ENCODE measurements around the gene MDGA2. TPM values are rescaled to one million over a fixed set of nuclear protein-coding genes. Genes with fewer than 3 reads are reported as not detected.

MDGA2 gene
- total RNA-seq, 1 donor from 2014 or later = not detected

DNA sequence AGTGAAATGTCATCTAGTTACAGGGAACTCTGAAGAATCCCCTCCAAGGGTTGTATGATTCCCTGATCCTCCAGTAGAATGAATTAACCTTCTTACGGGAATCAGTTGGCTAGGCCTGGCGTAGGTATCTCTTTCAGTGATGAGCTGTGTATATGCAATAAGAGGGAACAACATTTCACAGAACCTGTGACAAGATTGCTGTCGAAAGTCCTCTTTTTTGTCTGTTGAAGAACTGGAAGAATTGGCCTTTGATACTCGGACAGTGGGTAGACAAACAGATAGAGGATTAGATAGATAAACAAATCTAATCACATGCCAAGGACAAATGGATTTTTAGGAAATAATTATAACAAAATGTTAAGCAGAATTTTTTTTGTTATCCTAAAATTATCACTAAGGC, 184.6 kb downstream of the MDGA2 start:
- no peak for DNase-seq (ENCODE audit: low read depth in 2 of 2)

DNA sequence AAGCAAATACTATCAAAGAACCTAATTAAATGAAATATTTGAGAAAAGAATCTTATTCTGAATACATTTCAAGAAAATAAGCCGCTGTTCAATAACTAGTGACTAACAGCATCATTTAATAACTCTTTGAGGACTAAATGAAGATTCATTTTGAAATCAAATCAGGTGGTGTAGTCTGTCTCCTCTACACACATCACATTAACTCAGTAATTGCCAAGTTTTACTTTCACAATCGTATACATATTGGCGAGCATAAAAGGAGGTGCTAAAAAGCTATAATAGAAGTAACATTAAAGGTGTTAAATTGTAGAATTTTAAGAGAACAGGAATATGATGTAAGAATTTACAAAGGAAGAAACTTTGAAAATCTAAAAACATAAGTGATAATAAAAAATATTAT, 185.1 kb downstream of the MDGA2 start:
- no peak for DNase-seq (ENCODE audit: low read depth in 2 of 2)

DNA sequence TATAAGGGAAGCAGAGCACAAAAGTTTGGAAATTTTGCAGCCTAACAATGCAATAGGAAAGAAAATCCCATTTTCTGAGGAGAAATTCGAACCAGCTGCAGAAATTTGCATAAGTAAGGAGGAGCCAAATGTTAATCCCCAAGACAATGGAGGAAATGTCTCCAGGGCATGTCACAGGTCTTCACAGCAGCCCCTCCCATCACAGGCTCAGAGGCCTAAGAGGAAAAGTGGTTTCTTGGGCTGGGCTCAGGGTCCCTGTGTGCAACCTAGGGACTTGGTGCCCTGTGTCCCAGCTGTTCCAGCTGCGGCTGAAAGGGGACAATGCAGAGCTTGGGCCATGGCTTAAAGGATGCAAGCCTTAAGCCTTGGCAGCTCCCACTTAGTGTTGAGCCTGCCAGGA, 190.0 kb downstream of the MDGA2 start:
- no peak for DNase-seq (ENCODE audit: low read depth in 2 of 2)

DNA sequence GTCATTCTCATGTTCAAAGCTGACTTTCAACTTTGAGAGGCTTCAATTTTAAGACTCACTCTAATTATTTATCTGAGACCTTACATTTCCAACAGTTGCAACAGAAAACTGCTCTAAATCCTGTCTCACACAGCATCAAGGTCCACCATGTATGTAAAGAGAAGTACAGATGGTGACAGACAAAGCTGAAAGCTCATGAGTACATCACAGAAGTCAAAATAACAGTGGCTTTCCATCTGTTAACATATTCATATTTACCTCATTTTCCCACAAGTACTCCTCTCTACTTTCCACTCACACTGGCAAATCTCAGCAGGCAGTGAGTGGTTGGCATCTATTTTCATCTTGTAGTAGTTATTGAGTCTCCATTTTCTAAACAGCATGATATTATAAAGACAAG, 192.0 kb downstream of the MDGA2 start:
- DNase-seq (ENCODE audit: low read depth in 2 of 2) = no peak

DNA sequence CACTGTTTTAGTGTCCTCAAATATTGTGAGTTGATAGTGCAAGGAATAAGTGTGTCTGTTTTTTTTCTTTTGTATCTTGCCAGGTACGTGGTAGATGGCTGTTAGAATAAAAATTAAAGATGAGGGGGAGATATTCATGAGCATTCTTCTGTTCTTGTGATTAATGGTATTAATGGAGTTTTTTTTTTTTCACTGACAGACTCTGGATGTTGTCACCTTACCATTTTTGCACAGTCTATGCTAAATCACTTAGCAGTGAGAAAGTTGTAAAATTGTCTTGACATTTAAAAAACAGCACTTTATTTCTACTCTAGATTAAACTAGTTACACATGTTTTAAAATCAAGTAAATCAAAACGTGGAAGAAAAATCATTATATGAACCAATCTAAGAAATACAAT, 204.3 kb downstream of the MDGA2 start:
- DNase-seq (ENCODE audit: low read depth in 2 of 2) = no peak

DNA sequence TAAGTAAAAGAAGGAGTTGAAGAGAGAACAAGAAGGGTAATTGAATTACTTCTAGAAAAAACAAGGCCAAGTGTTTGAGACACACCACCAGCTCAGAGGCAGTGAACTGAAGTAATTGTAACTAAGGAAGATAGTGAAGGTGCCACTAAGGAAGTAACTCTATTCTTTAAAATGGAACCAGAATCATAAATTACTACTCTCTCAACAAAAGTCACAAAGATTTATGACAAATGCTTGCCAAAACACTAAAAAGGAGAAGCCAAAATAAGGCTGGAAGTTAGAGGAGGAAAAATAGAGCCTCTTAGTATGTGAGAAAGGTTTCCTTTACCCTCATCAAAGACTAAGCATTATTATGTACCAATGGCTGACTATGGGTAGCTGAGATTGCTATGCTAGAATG, 208.5 kb downstream of the MDGA2 start:
- DNase-seq (ENCODE audit: low read depth in 2 of 2) = no peak

DNA sequence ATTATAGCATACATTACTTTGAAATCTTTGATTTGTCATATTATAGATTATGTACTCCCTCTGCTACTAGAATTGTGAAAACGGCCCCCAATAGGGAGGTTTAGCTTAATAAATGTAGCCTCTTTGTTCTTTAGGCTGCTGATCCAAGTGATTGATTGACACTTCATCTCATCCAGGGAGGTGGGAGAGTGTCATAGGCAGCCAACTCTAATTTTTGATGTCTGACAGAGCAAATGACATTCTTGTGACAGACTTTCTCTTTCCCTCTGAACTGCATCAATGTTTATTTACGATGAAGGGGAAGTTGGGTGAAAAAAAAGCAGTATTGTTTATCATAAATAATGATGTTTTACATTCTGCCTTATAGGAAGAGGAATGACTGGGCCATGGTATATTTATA, 221.4 kb downstream of the MDGA2 start:
- no peak for DNase-seq (ENCODE audit: low read depth in 2 of 2)

DNA sequence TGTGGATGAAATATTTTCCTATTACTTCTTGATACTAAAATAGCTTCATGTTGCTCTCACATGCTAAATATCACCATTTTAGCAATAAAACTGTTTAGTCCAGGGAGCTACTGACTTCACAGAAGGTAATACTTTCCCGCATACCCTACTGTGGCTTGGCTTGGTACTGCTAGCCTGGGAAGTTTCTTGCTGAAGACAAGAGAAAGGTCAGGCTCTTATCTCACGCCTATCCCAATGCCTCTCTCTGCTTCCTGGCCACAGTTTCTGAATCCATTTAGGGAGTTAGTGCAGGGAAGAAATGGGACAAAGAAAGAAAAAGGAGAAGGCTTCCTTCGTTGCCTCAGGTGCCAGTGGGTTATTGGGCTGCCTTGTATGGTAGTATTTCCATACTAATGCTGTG, 228.3 kb downstream of the MDGA2 start:
- no peak for DNase-seq (ENCODE audit: low read depth in 2 of 2)

DNA sequence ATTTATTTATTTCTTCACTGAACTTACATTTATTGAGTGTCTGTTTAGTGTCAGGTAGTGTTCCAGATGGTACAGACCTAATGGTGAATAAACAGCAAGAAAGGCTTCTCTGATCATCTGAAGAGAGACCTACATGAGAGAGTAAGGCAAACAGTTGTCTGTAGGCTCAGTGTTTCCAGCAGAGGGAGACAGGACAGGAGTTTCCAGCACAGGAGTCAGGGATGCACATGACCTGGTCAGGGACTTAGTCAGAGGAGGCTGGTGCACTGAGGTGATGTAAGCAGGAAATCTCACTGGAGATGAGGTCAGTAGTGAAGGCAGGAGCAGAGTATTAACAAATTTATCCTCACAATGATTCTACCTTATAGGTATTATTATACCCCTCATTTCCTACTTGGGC, 233.2 kb downstream of the MDGA2 start:
- no peak for DNase-seq (ENCODE audit: low read depth in 2 of 2)

DNA sequence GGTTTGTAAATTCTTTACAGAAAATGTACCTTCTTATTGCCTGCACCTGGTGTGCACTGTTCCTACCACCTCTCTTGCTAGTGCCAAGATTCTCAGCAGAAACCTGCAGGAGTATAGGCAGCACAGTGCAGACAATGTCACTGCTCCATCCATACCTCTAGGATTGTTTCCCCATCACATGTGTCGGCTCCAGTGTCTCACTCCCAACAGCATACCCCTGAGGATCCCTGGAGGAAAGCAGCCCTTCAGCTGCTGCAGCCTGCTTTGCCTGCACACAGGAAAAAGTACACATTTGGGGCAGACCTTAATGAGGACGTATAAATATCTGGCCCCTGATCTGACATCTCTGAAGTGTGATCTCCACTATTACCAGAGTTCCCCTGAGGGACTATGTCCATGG, 235.5 kb downstream of the MDGA2 start:
- DNase-seq (ENCODE audit: low read depth in 2 of 2) = no peak

DNA sequence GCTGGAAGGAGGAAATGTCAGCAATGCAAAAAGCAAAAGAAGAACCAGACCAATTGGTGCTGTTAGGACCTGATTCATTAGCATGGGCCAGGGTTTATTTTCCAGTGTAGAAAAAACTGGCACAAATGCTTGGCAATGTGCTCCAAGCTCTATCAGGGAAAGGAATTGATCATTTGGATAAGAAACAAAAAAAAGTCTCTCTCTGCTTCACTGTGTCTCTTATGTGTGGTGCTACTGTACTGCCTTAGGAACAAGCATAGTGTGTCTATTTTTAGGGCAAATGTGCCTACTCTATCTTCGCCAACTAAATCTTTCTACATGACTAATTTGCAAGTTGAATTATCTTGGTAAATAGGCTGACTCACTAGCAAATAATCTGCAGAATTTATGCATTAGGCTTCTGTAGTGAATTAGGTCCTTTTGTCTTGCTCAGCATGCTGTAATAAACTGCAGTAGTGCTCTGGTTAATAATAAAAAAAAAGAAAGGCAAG, 236.7 kb downstream of the MDGA2 start:
- DNase-seq (ENCODE audit: low read depth in 2 of 2) = no peak

DNA sequence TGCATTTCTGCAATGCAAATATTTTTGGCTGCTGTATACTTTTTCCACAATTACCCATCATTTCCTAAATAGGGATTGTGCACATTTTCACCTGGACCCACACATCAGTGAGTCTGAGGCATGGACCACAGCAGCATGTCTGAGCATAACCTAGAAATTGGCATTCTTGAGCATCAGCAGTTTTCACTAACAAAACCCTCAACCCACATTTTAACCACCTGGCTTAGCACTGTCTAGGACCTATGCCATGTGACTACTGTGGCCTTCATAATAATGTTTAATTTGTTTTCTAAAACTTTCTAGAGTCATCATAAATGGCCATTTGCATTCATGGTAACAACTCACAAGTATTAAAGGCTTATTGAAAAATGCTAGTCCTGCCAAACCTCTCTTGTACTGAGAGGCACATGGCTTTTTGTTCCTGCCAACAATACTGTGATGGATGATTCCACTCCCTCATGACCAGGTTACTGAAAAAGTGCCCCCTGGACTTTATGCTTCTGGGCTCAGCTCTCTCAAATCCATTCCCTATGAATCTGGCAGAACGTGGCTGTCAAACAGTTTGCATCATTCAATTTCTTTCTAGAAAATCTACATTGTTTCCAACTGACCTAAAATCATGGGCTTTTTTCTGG, 240.0 kb downstream of the MDGA2 start:
- no peak for DNase-seq (ENCODE audit: low read depth in 2 of 2)

DNA sequence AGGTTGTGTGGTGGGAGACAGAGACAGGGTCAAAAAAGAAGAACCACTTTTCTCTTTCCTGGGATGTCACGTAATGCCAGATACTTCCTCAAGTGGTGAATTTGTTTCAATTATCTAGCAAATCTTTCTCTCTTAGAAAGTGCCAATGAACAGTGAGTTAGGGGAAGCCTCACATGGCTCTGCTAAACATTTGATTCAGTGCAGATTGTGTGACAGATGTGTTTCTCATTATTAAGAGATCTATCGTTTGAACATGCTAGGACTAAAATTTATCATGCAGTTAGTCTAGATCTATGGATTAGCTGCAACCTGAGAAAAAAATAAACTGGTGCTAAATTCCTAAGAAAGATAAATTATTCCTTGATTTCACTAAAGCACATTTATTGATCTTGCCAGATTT, 247.8 kb downstream of the MDGA2 start:
- DNase-seq (ENCODE audit: low read depth in 2 of 2) = no peak

DNA sequence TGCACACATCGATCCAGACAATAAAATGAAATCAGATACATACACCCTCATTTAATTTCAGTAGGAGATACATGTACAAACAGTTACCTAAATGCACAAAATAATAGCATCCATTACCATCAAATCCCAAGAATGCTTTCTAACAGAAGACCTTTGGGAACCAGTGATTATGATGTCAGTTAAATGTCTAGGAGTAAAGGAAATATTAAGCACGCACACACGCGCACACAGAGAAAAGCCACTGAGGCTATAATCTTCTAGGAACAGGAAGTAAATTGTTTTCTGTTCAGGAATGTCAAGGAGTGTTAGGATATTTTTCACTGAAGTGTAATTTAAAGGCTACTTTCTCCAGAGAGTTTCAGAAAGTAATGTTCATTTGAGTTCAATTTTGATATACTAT, 250.1 kb downstream of the MDGA2 start:
- DNase-seq (ENCODE audit: low read depth in 2 of 2) = no peak

DNA sequence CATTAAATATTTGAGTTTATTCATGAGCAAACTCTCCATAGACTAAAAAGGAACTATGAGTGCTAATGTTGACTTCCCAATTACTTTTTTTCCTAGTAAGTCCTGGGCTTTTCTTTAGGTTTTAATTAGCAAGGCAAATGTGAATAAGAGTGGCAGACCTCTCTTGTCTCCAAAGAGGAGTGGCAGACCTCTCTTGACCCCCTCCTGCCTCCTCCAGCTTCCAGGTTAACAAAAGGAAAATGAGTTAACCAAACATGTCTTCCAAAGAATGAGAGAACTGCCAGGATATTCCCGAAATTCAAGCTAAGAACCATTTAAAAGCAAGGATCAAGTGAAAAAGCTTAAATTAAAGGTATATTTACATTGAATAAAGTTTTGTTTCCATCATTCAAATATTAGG, 253.2 kb downstream of the MDGA2 start:
- no peak for DNase-seq (ENCODE audit: low read depth in 2 of 2)

DNA sequence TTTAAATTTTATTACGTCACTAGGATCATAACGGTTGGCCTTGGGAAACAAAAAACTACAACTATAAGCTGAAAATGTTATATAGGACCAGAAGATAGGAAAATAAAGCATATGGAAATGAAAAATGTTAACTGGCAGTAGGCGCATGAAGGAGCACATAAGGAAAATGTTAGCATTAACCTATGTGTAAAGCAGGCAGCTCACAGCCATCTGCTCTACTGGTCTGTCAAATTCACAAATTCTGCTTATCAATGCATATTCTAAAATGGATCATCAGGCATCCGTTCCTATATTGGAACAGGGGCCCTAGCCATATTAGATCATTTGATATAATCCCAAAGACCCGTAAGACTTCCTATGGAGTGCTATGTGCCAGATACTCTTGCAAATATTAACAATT, 263.9 kb downstream of the MDGA2 start:
- no peak for DNase-seq (ENCODE audit: low read depth in 2 of 2)

DNA sequence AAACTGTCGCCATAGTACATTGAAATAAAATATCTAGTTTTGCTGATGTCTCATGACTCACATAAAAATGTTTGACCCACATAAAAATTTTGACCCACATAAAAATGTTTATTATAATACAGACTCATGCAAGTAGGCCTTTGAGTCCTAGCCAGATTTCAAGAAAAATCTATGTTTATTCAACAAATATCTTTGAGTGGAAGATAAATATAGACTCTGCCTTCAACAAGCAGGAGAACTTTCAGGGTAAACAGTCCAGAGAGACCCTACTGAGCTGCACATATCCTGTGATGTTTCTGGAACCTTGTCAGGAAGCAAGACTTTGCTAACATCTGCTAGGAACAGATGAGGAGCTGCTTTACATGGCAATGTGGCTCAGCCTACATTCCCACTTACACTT, 283.1 kb downstream of the MDGA2 start:
- no peak for DNase-seq (ENCODE audit: low read depth in 2 of 2)

DNA sequence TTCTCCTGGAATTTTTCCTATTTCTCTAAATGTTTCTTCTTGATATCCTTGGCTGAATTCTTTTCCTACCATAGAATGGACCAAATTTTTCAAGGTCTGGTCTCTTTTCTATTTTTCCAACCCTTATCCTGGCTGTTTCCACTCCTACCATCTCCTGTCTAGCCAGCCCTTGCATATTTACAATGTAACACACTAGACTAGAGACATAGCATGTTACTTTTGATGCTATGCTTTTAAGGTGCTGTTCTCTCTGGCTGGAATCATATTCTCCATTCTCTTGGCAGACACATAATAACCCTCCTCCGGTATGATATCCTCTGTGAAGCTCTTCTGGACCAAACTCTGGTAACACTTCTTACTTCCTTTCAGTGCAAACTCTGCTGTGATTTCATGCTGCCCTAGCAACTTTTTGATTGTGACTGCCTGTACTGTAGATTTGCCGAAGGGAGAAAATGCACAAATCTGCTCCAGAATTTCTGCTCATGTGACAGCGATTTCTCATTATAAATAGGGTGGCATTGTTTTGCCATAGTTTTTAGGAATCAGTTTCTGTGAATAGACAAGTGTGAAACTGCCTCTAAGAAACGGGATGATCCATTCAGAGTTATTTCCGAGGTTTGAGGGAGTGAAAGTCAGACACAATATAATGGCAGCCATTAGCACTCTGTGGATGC, 284.4 kb downstream of the MDGA2 start:
- no peak for DNase-seq (ENCODE audit: low read depth in 2 of 2)

DNA sequence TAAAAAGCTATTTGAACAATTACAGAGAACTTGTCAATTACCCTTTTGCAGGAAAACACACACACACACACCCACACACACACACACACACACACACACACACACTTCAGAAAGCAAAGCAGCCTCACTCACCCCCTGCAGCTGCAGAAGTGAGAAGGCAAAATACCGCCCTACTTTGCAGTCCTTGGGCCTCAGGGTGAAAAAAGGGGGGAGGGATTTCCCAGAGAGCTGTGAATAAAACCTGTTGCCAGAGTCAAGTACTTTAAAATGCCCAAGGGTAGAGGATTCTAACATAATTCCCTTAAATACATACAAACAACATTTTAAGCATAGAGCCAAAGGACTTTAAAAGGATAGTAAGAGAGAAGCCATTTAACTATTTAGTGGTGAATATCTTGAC, 285.9 kb downstream of the MDGA2 start:
- DNase-seq (ENCODE audit: low read depth in 2 of 2) = no peak

DNA sequence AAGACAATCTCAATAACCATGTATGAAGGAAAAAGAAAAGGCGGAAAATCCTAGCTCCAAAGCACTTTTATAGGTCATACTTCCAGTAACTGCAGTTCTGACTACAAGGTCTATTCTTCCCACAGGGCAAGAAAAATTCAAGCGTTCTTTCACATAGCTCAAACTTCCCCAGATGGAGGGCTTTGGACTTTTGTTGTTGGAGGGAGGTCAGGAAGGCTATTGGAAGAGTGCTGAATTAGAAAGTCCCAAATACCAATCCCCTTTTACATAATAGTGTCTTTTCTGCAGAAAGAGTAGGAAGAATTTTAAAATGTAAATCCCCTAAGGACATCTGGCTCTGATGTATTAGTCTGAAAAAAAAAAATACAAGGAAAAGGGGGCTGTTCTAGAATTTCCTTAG, 309.4 kb downstream of the MDGA2 start:
- no peak for DNase-seq (ENCODE audit: low read depth in 2 of 2)

DNA sequence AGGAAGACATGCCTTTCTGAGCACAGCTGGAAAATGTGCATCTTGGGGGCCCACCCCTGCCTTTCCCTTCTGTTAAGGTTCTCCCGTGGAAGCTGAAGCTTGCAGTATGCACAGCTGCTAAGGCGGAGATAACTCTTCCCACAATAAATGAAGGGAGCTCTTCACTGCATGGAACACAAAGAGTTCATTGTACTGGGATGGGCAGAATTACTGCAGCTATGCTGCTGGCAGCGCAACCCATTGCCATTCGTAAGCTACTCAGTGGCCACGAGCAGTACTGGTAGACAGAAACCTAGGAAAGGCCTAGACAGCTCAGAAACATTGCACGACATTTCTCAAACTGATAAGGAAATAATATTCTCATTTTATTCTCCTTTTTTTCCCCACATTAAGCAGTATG, 310.2 kb downstream of the MDGA2 start:
- no peak for DNase-seq (ENCODE audit: low read depth in 2 of 2)

DNA sequence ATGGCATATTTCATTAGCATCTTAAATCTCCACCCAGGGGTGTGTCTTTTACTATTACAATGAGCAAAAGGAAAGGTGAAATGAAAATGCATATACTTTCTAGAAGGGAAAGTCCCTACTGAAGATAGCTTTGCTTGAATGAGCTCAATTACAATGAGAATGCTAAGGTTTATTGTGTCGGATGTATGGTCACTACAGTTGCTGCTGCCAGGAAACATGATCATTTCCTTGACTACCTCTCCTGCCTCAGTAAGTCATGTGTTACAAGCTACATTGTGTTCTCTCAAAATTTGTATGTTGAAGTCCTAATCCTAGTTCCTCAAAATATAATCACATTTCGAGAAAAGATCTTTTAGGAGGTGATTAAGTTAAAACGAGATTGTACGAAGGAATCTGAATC, 322.2 kb downstream of the MDGA2 start:
- no peak for DNase-seq (ENCODE audit: low read depth in 2 of 2)

DNA sequence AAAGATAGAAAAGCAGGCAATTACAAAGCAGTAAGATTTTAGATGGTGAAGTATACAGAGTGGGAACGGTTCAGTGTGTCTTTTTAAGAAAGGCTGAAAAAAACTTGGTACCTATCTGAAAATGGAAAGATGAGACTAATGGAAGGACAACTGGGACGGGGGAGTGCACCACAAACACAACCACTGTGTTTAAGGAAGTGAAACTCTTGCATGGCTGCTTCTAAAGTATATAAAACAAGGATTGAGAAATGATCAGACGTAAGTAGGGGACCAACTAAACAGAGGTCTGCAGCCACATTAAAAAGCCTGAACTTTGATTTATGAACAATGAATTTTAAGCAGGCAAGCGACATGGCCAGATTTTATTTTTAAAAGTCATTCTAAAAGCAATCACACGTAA, 328.6 kb downstream of the MDGA2 start:
- DNase-seq (ENCODE audit: low read depth in 2 of 2) = no peak

DNA sequence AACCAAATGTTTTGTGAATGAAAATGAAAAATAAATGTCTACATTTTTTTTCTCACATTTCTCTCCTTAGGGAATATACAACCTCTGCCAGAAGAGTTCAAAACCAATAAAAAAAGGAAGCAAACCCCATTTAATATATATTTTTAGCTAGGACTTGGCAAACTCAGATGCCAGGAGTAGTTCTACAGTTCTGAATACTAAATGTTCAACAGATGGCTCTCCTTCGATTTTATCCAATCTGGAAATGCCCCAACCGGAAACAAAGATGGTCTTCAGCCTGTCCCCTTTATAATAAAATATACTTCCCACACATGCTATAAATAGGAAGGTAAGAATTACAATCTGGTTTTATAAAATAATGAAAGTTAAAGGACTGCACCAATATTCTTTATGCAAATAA, 330.4 kb downstream of the MDGA2 start:
- DNase-seq (ENCODE audit: low read depth in 2 of 2) = no peak

Measured in dermis microvascular lymphatic vessel endothelial cell (primary cell).